Astrocyte (in vitro differentiated cells and primary cell): Measurements from ENCODE around the gene UTS2R. TPM values are rescaled to one million over a fixed set of nuclear protein-coding genes. Genes with fewer than 3 reads are reported as not detected.
A peak's percentile ranks its signal among the peaks of the same experiment; 100 is the strongest.

Experiments used
- DNase-seq: peaks from one replicate; pipeline ENCODE4 v3.0.0-alpha.2; 2010; ENCODE audit warnings: low read depth
- FAIRE-seq: peaks from 2 replicates; lab custom pipeline; 2011; peaks lifted over from hg19 to GRCh38; lab: Jason Lieb, UNC
- H2AFZ ChIP-seq: 2 replicates; pipeline ENCODE4 v1.6.0; 2012; ENCODE audit warnings: low read depth, low read length, inconsistent platforms
- H3K27ac ChIP-seq: 2 replicates; pipeline ENCODE4 v1.5.1; 2011; ENCODE audit warnings: low read depth, low read length, inconsistent platforms
- H3K27me3 ChIP-seq: 2 replicates; pipeline ENCODE4 v1.6.0; 2011; ENCODE audit warnings: low read length, inconsistent platforms; ENCODE audit not compliant: insufficient read depth
- H3K36me3 ChIP-seq: 2 replicates; pipeline ENCODE4 v1.5.1; 2011; ENCODE audit warnings: low read length, inconsistent platforms; ENCODE audit not compliant: insufficient read depth
- H3K4me1 ChIP-seq: 2 replicates; pipeline ENCODE4 v1.5.1; 2011; ENCODE audit warnings: low read length, inconsistent platforms; ENCODE audit not compliant: insufficient read depth
- H3K4me2 ChIP-seq: 2 replicates; pipeline ENCODE4 v1.6.0; 2012; ENCODE audit warnings: low read length, inconsistent platforms
- H3K4me3 ChIP-seq: 2 replicates; pipeline ENCODE4 v1.5.1; 2011; ENCODE audit warnings: low read depth, mild to moderate bottlenecking, low read length, inconsistent platforms; ENCODE audit not compliant: insufficient read depth
- H3K79me2 ChIP-seq: 2 replicates; pipeline ENCODE4 v1.6.0; 2012; ENCODE audit warnings: mild to moderate bottlenecking, low read length, inconsistent platforms; ENCODE audit not compliant: insufficient read depth
- H3K9ac ChIP-seq: 2 replicates; pipeline ENCODE4 v1.6.0; 2012; ENCODE audit warnings: mild to moderate bottlenecking, low read length, inconsistent platforms
- H3K9me3 ChIP-seq: 2 replicates; pipeline ENCODE4 v1.5.1; 2012; ENCODE audit warnings: low read depth, mild to moderate bottlenecking, low read length, inconsistent platforms; ENCODE audit not compliant: insufficient read depth
- H4K20me1 ChIP-seq: 2 replicates; pipeline ENCODE4 v1.6.0; 2012; ENCODE audit warnings: low read length, inconsistent platforms; ENCODE audit not compliant: insufficient read depth
- H3K27ac Mint-ChIP-seq: one replicate; pipeline ENCODE4 v1.8.0; 2021; ENCODE audit warnings: mild to moderate bottlenecking, mixed read lengths; ENCODE audit not compliant: unreplicated experiment
- H3K27me3 Mint-ChIP-seq: one replicate; pipeline ENCODE4 v1.8.0; 2021; ENCODE audit warnings: low read depth, mixed read lengths; ENCODE audit not compliant: unreplicated experiment
- H3K36me3 Mint-ChIP-seq: one replicate; pipeline ENCODE4 v1.8.0; 2021; ENCODE audit warnings: low read depth, mixed read lengths; ENCODE audit not compliant: unreplicated experiment
- H3K4me1 Mint-ChIP-seq: one replicate; pipeline ENCODE4 v1.8.0; 2021; ENCODE audit warnings: low read depth, mixed read lengths; ENCODE audit not compliant: unreplicated experiment
- H3K4me3 Mint-ChIP-seq: one replicate; pipeline ENCODE4 v1.8.0; 2021; ENCODE audit warnings: mild to moderate bottlenecking, moderate library complexity, mixed read lengths; ENCODE audit not compliant: unreplicated experiment
- H3K9me3 Mint-ChIP-seq: one replicate; pipeline ENCODE4 v1.8.0; 2021; ENCODE audit warnings: mild to moderate bottlenecking, mixed read lengths; ENCODE audit not compliant: unreplicated experiment
- EZH2 ChIP-seq: IDR thresholded peaks from 2 replicates; pipeline ENCODE4 v1.6.1; 2012; ENCODE audit warnings: mild to moderate bottlenecking, low read length, inconsistent platforms; ENCODE audit not compliant: insufficient read depth
- total RNA-seq: library from RNA; stranded (reverse); gene quantifications from 2 replicates; pipeline ENCODE4 v1.2.1, GENCODE V29; 2021
- TF ChIP-seq, protein P1 (sequence below): IDR thresholded peaks from 2 replicates; pipeline ENCODE4 v1.5.1; 2011; ENCODE audit warnings: low read depth, mild to moderate bottlenecking, inconsistent platforms, low read length, moderate library complexity; ENCODE audit not compliant: insufficient read depth

UTS2R gene
- total RNA-seq, 1 donor from 2014 or later = not detected

- Histone ChIP-seq H3K4me1 (peaks cover 7% of the 10 kb centered on the region), H3K9ac (no peak overlapping the region), H2AFZ (no peak overlapping the region), H3K4me3 (no peak overlapping the region), H3K36me3 (no peaks in the 10 kb centered on the region), H3K27me3 (no peaks in the 10 kb centered on the region), H3K4me2 (peak overlapping the region; percentile 99), H3K79me2 (peaks cover 2% of the 10 kb centered on the region), H4K20me1 (peaks cover 23% of the 10 kb centered on the region), H3K9me3 (peaks cover 4% of the 10 kb centered on the region), H3K27ac (no peak overlapping the region)
- Mint-ChIP-seq H3K4me3 (peak overlapping the region; percentile 90), H3K27ac (peak overlapping the region; percentile 34), H3K9me3 (peaks cover 5% of the 10 kb centered on the region), H3K36me3 (peaks cover 19% of the 10 kb centered on the region), H3K27me3 (no peaks in the 10 kb centered on the region), H3K4me1 (peaks cover 2% of the 10 kb centered on the region)
- FAIRE-seq (no peak), DNase-seq (no peak)
- TF ChIP-seq EZH2 = no peak
- TF ChIP-seq, protein P1, sequence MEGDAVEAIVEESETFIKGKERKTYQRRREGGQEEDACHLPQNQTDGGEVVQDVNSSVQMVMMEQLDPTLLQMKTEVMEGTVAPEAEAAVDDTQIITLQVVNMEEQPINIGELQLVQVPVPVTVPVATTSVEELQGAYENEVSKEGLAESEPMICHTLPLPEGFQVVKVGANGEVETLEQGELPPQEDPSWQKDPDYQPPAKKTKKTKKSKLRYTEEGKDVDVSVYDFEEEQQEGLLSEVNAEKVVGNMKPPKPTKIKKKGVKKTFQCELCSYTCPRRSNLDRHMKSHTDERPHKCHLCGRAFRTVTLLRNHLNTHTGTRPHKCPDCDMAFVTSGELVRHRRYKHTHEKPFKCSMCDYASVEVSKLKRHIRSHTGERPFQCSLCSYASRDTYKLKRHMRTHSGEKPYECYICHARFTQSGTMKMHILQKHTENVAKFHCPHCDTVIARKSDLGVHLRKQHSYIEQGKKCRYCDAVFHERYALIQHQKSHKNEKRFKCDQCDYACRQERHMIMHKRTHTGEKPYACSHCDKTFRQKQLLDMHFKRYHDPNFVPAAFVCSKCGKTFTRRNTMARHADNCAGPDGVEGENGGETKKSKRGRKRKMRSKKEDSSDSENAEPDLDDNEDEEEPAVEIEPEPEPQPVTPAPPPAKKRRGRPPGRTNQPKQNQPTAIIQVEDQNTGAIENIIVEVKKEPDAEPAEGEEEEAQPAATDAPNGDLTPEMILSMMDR = no peak
These were observed 48.0 kb downstream of the UTS2R start for GRCh38 chr17:82419540-82419939.

DNA sequence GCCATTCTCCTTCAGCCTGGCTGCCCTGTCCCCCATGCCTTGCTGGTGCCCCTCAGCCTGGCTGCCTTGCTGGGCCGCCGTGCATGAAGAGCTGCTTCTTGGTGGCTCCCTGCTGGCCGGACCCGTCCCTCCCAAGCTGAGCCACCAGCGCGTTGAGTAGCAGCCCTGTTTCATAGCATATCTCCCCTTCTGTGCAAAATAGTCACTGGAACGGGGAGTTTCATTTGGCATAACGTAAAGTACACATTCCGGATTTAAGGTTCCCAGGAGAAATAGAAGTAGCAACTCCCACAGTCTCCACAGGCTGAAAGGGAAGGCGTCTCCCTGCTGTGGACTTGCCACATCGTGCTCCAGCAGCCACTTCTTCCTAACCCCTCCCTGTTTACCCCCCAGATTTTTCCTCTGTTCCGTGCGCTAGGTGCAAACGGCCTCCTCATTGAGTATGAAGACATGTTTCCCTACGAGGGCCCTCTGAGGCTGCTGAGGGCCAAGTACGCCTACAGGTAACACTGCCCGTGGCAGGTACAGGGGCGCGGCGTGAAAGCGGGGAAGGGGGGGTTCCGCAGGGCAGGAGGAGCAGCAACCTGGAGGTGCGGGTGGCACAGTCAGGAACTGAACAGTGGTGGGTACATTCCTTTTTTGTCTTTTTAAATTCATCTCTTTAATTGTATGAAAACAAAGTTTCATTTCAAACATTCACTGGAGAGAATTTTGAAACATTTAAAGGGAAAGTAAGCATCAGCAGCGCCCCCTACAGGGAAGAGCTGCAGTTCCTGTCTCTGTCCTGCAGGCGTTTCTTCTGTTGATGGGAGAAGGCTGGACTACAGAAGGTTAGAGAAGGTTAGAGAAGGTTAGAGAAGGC, 52.7 kb downstream of the UTS2R start:
- TF ChIP-seq, protein P1 = peak; percentile 66
- no peak for TF ChIP-seq EZH2
- H3K36me3 ChIP-seq = no peaks in the 10 kb centered on the region
- peak; percentile 9 for DNase-seq
- H3K27me3 Mint-ChIP-seq = peaks cover 4% of the 10 kb centered on the region
- H2AFZ ChIP-seq = no peak overlapping the region
- no peak for FAIRE-seq
- no peak overlapping the region for H3K27ac Mint-ChIP-seq
- H3K9ac ChIP-seq = no peak overlapping the region
- no peaks in the 10 kb centered on the region for H3K4me1 ChIP-seq
- no peak overlapping the region for H3K27ac ChIP-seq
- H3K36me3 Mint-ChIP-seq = peaks cover 22% of the 10 kb centered on the region
- H3K4me3 ChIP-seq = no peak overlapping the region
- H3K27me3 ChIP-seq = no peaks in the 10 kb centered on the region
- H4K20me1 ChIP-seq = no peaks in the 10 kb centered on the region
- peaks cover 4% of the 10 kb centered on the region for H3K9me3 ChIP-seq
- peaks cover 2% of the 10 kb centered on the region for H3K4me1 Mint-ChIP-seq
- no peak overlapping the region for H3K4me3 Mint-ChIP-seq
- no peaks in the 10 kb centered on the region for H3K79me2 ChIP-seq
- H3K9me3 Mint-ChIP-seq = peaks cover 8% of the 10 kb centered on the region
- no peak overlapping the region for H3K4me2 ChIP-seq

DNA sequence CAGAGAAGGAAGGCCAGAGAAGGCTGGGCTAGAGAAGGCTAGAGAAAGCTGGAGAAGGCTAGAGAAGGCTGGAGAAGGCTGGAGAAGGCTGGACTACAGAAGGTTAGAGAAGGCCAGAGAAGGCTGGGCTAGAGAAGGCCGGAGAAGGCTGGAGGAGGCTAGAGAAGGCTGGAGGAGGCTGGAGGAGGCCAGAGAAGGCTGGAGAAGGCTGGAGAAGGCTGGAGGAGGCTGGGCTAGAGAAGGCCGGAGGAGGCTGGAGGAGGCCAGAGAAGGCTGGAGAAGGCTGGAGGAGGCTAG, 53.2 kb downstream of the UTS2R start:
- peaks cover under 1% of the 10 kb centered on the region for H3K4me1 Mint-ChIP-seq
- H3K27ac ChIP-seq = no peak overlapping the region
- H3K36me3 Mint-ChIP-seq = peaks cover 23% of the 10 kb centered on the region
- no peak overlapping the region for H3K27ac Mint-ChIP-seq
- H3K9me3 Mint-ChIP-seq = peaks cover 8% of the 10 kb centered on the region
- no peaks in the 10 kb centered on the region for H4K20me1 ChIP-seq
- DNase-seq (no peak), FAIRE-seq (no peak)
- H3K9me3 ChIP-seq = peaks cover 4% of the 10 kb centered on the region
- H3K4me2 ChIP-seq = no peak overlapping the region
- no peak overlapping the region for H3K4me3 ChIP-seq
- no peaks in the 10 kb centered on the region for H3K36me3 ChIP-seq
- TF ChIP-seq, protein P1 = no peak
- TF ChIP-seq EZH2 = no peak
- peaks cover 8% of the 10 kb centered on the region for H3K27me3 Mint-ChIP-seq
- no peak overlapping the region for H3K9ac ChIP-seq
- no peaks in the 10 kb centered on the region for H3K79me2 ChIP-seq
- no peaks in the 10 kb centered on the region for H3K27me3 ChIP-seq
- no peak overlapping the region for H2AFZ ChIP-seq
- H3K4me3 Mint-ChIP-seq = no peak overlapping the region
- H3K4me1 ChIP-seq = no peaks in the 10 kb centered on the region
